BJ (cell line): Measurements from ENCODE around the gene ENPP5. TPM values are rescaled to one million over a fixed set of nuclear protein-coding genes. Genes with fewer than 3 reads are reported as not detected.

Experiments
- CTCF ChIA-PET: fragments of 350-600 bp; formaldehyde crosslinking; extraction: SDS; loops from one replicate; lab custom pipeline; 2021; ENCODE audit warnings: antibody characterized with exemption, inconsistent platforms; lab: Yijun Ruan, JAX
- POLR2A ChIA-PET: fragments of 300-600 bp; sonication (Branson Sonifier 250); formaldehyde crosslinking; extraction: SDS; loops from one replicate; lab custom pipeline; 2021; ENCODE audit warnings: antibody characterized with exemption; lab: Charles Lee
- DNase-seq: peaks from one replicate; pipeline ENCODE4 v3.0.0-alpha.2; 2011; ENCODE audit warnings: low read depth
- H3K27me3 ChIP-seq: 2 replicates; pipeline ENCODE4 v1.6.0; 2011; ENCODE audit warnings: low read length; ENCODE audit not compliant: control insufficient read depth, insufficient read depth
- H3K36me3 ChIP-seq: 2 replicates; pipeline ENCODE4 v1.5.1; 2011; ENCODE audit warnings: low read length; ENCODE audit not compliant: control insufficient read depth, insufficient read depth
- H3K4me3 ChIP-seq: 2 replicates; pipeline ENCODE4 v1.5.1; 2011; ENCODE audit warnings: low read depth, mild to moderate bottlenecking, control low read depth, low read length
- polyA plus RNA-seq: library from polyadenylated mRNA; depleted of rRNA; stranded (reverse); fragments of >200 nt; gene quantifications from 2 replicates; pipeline ENCODE4 v1.2.3, GENCODE V29; 2011
- TF ChIP-seq, protein P1 (sequence below): IDR thresholded peaks from 2 replicates; pipeline ENCODE4 v1.5.1; 2011; ENCODE audit warnings: low read depth, mild to moderate bottlenecking, control low read depth, inconsistent platforms, low read length, moderate library complexity; ENCODE audit not compliant: insufficient read depth

ENPP5 gene
- polyA plus RNA-seq, 1 experiment, result not detected

DNA sequence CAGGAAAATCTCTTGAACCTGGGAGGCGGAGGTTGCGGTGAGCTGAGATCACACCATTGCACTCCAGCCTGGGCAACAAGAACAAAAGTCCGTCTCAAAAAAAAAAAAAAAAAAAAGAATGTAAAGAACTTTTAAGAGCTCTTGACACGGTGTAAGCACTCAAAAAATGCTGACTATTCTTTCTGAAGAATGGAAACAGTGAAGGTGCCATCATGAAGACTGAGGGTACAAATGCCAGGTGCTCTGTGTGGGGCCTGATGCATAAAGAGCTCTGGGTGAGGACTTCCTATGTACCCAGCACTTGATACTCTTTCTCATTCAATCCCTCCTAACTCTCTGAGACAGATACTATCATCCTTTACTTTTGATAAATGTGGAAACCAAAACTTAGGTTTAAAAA is 45.0 kb upstream of the ENPP5 start:
- CTCF ChIA-PET, result interaction anchor here (0.6 to 9.9 kb wide), 5 partner anchors 45 to 275 kb away, joined by 3 to 200 read pairs (median 5); partner anchors contain the start of genes ENPP5 and RCAN2

DNA sequence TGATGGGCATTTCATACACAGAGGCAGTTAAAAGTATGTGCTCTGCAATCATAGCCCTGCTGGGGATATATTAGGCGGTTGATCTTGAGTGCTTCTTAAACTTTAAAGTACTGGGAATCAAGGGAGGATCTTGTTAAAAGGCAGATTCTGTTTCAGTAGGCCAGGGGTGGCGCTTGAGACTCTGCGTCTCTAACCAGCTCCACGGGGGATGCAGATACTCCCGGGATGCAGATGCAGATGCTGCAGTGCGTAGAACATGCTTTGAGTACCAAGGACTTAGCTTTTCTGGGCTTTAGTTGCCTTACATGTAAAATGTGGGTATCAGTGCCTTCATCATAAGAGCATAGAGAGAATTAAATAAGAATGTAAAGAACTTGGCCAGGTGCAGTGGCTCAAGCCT is 44.4 kb upstream of the ENPP5 start:
- Histone ChIP-seq H3K27me3 (no peaks in the 10 kb centered on the region), H3K4me3 (no peak overlapping the region), H3K36me3 (no peaks in the 10 kb centered on the region)
- no peak for DNase-seq
- TF ChIP-seq, protein P1, sequence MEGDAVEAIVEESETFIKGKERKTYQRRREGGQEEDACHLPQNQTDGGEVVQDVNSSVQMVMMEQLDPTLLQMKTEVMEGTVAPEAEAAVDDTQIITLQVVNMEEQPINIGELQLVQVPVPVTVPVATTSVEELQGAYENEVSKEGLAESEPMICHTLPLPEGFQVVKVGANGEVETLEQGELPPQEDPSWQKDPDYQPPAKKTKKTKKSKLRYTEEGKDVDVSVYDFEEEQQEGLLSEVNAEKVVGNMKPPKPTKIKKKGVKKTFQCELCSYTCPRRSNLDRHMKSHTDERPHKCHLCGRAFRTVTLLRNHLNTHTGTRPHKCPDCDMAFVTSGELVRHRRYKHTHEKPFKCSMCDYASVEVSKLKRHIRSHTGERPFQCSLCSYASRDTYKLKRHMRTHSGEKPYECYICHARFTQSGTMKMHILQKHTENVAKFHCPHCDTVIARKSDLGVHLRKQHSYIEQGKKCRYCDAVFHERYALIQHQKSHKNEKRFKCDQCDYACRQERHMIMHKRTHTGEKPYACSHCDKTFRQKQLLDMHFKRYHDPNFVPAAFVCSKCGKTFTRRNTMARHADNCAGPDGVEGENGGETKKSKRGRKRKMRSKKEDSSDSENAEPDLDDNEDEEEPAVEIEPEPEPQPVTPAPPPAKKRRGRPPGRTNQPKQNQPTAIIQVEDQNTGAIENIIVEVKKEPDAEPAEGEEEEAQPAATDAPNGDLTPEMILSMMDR, result no peak
- ChIA-PET CTCF (interaction anchor here (0.6 to 9.9 kb wide), 3 partner anchors 125 to 195 kb away, joined by 3 to 200 read pairs (median 13); no protein-coding TSS in a partner anchor), POLR2A (no interaction called here)

More for the DNA sequence above, 45.0 kb upstream of the ENPP5 start:
- DNase-seq, result no peak
- POLR2A ChIA-PET, result no interaction called here
- TF ChIP-seq, protein P1, result no peak
- no peaks in the 10 kb centered on the region for H3K36me3 ChIP-seq
- H3K27me3 ChIP-seq, result no peaks in the 10 kb centered on the region
- H3K4me3 ChIP-seq, result no peak overlapping the region

DNA sequence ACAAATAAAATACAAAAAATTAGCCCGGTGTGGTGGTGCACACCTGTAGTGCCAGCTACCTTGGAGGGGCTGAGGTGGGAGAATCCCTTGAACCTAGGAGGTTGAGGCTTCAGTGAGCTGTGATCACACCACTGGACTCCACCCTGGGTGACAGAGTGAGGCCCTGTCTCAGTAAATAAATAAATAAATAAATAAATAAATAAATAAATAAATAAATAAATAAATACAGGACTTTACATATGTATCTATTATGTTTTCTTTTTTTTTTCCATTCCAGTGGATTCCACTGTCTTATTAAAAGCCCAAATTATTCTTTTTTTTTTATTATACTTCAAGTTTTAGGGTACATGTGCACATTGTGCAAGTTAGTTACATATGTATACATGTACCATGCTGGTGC is 41.1 kb upstream of the ENPP5 start:
- TF ChIP-seq, protein P1, result no peak

DNA sequence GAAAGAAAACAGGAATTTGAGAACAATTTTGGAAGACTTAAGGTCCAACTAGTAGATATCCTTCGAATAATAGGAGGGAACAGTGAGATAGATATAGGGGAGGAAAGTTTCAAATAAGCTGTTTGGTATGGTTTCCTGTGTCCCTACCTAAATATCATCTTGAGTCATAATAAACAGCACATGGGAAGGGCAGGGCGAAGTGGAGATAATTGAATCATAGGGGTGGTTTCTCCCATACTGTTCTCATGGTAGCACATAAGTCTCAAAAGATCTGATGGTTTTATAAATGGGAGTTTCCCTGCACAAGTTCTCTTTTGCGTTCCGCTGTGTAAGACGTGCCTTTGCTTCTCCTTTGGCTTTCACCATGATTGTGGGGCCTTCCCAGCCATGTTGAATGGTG is 39.5 kb upstream of the ENPP5 start:
- no peaks in the 10 kb centered on the region for H3K27me3 ChIP-seq
- no peak for DNase-seq
- H3K36me3 ChIP-seq, result no peaks in the 10 kb centered on the region
- no peak overlapping the region for H3K4me3 ChIP-seq
- ChIA-PET POLR2A (no interaction called here), CTCF (no interaction called here)
- TF ChIP-seq, protein P1, result no peak

More for the DNA sequence above, 41.1 kb upstream of the ENPP5 start:
- ChIA-PET POLR2A (no interaction called here), CTCF (no interaction called here)
- no peaks in the 10 kb centered on the region for H3K36me3 ChIP-seq
- H3K4me3 ChIP-seq, result no peak overlapping the region
- DNase-seq, result no peak
- H3K27me3 ChIP-seq, result no peaks in the 10 kb centered on the region

DNA sequence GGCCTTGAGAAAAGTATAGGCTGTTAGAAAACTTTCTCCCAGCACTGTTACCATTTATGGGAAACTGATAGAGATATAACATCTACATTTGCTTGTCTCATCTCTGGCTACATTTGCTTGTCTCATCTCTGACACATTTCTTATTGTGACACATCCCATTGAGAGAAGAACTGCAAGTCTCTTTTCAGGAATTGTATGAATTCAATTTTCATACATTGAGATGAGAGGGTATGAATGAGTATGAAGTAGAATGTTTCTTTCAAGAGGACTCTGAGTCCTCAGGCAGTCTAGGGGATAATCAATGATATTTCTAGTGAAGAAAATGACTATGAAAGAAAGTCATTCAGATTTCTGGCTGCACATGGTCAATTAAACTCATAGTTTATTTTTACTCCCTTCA is 37.5 kb upstream of the ENPP5 start:
- CTCF ChIA-PET, result interaction anchor here (1.0 to 2.8 kb wide), 4 partner anchors 13 to 278 kb away, joined by 3 to 13 read pairs (median 7); no protein-coding TSS in a partner anchor
- Histone ChIP-seq H3K36me3 (no peaks in the 10 kb centered on the region), H3K4me3 (no peak overlapping the region), H3K27me3 (no peaks in the 10 kb centered on the region)
- POLR2A ChIA-PET, result no interaction called here
- DNase-seq, result no peak
- TF ChIP-seq, protein P1, result no peak
